BE2C (cell line): Measurements from ENCODE around the gene OR1D5.
A peak's percentile ranks its signal among the peaks of the same experiment; 100 is the strongest.

ENCODE experiments used
- DNase-seq: peaks from one replicate; pipeline ENCODE4 v3.0.0-alpha.2; 2020
- H3K27me3 ChIP-seq: fragments of 250-450 bp; sonication (Bioruptor Pico); 2 replicates; pipeline ENCODE4 v1.5.1; 2020; ENCODE audit warnings: mild to moderate bottlenecking
- H3K36me3 ChIP-seq: fragments of 250-450 bp; sonication (Bioruptor Pico); 2 replicates; pipeline ENCODE4 v1.5.1; 2020; ENCODE audit warnings: mild to moderate bottlenecking
- H3K4me1 ChIP-seq: fragments of 250-450 bp; sonication (Bioruptor Pico); 2 replicates; pipeline ENCODE4 v1.5.1; 2020
- H3K4me3 ChIP-seq: 2 replicates; pipeline ENCODE4 v1.5.1; 2011; ENCODE audit warnings: low read depth, low read length
- H3K9me3 ChIP-seq: fragments of 250-450 bp; sonication (Bioruptor Pico); 2 replicates; pipeline ENCODE4 v1.5.1; 2020
- TF ChIP-seq, protein P1 (sequence below): IDR thresholded peaks from 2 replicates; pipeline ENCODE4 v1.5.1; 2012; ENCODE audit warnings: mild to moderate bottlenecking, low read depth, low read length

The OR1D5 gene

DNA sequence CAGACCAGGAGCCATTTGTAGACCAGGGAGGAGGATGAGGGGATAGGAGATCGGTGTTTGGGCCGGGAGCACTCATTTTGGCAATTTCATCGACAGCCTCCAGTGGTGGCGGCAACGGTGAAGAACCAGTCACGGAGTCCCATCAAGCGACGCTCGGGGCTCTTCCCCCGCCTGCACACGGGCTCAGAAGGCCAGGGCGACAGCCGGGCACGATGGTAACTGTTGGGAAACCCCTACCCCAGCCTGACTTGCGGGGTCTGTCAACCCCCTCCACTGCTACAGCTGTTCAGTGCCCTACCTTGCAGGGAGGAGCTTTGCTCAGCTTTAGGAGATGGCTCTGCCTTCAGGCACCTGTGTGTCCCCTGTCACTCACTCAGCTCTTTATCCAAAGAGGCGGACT, 43.0 kb downstream of the OR1D5 start:
- Histone ChIP-seq H3K27me3 (no peaks in the 10 kb centered on the region), H3K36me3 (peaks cover 44% of the 10 kb centered on the region), H3K9me3 (no peaks in the 10 kb centered on the region), H3K4me3 (no peak overlapping the region), H3K4me1 (no peaks in the 10 kb centered on the region)
- DNase-seq, result no peak
- TF ChIP-seq, protein P1, sequence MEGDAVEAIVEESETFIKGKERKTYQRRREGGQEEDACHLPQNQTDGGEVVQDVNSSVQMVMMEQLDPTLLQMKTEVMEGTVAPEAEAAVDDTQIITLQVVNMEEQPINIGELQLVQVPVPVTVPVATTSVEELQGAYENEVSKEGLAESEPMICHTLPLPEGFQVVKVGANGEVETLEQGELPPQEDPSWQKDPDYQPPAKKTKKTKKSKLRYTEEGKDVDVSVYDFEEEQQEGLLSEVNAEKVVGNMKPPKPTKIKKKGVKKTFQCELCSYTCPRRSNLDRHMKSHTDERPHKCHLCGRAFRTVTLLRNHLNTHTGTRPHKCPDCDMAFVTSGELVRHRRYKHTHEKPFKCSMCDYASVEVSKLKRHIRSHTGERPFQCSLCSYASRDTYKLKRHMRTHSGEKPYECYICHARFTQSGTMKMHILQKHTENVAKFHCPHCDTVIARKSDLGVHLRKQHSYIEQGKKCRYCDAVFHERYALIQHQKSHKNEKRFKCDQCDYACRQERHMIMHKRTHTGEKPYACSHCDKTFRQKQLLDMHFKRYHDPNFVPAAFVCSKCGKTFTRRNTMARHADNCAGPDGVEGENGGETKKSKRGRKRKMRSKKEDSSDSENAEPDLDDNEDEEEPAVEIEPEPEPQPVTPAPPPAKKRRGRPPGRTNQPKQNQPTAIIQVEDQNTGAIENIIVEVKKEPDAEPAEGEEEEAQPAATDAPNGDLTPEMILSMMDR, result no peak

DNA sequence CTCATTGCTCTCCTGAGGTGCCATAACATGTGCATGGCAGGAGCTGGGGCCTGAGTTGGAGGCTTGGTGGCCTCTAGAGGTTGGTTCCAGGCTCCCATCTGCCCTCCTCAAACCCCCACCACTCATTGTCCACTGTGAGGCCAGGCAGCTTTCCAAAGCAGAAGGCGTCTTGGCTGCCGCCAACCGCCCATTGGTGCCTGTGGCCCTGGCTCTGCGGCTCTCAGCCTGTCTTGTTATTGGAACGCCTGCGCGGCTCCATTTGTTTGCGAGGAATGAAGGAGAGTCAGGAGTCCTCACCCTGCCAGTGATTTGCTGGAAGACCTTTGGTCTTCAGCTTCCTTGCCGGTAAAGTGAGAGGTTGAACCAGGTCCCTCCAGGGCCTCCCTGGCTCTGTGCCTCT, 43.6 kb downstream of the OR1D5 start:
- no peak overlapping the region for H3K4me3 ChIP-seq
- TF ChIP-seq, protein P1, result no peak
- no peaks in the 10 kb centered on the region for H3K9me3 ChIP-seq
- H3K36me3 ChIP-seq, result peaks cover 44% of the 10 kb centered on the region
- H3K27me3 ChIP-seq, result no peaks in the 10 kb centered on the region
- no peaks in the 10 kb centered on the region for H3K4me1 ChIP-seq
- DNase-seq, result no peak

DNA sequence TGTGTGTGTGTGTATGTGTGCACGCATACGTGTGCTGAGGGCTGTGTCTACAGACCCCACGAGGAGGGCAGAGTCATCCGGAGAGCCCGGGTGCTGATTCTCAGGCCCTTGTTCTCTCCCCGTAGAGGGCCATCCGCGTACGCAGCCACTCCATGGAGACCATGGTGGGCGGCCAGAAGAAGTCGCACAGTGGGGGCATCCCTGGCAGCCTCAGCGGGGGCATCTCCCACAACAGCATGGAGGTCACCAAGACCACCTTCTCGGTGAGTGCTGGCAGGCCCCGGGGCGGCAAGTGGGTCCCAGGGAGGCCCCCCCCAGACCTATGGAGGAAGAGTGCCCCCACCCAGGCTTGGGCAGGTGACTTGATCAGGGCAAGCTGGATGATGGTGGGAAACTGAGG, 45.5 kb downstream of the OR1D5 start:
- Histone ChIP-seq H3K27me3 (no peaks in the 10 kb centered on the region), H3K9me3 (no peaks in the 10 kb centered on the region), H3K4me1 (no peaks in the 10 kb centered on the region), H3K36me3 (peaks cover 38% of the 10 kb centered on the region), H3K4me3 (no peak overlapping the region)
- no peak for DNase-seq
- TF ChIP-seq, protein P1, result no peak

DNA sequence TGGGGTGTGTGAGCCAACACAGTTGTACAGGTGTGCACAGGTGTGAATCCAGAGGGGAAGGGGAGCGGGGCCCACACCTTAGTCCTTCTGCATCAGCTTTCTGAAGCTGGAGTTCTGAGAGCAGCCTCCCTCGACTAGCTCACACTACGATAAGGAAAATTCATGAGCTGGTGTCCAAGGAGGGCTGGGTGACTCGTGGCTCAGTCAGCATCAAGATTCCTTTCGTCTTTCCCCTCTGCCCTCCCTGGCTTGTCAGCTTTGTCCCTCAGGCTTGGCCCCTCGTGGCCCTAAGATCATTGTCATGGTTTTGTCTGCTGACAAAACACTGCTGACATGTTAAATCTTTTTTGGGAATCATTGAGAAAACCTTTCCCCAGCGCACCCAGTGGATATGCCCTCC, 47.5 kb downstream of the OR1D5 start:
- Histone ChIP-seq H3K27me3 (no peaks in the 10 kb centered on the region), H3K36me3 (peaks cover 30% of the 10 kb centered on the region), H3K4me1 (no peaks in the 10 kb centered on the region), H3K4me3 (no peak overlapping the region), H3K9me3 (no peaks in the 10 kb centered on the region)
- DNase-seq, result no peak
- TF ChIP-seq, protein P1, result no peak

DNA sequence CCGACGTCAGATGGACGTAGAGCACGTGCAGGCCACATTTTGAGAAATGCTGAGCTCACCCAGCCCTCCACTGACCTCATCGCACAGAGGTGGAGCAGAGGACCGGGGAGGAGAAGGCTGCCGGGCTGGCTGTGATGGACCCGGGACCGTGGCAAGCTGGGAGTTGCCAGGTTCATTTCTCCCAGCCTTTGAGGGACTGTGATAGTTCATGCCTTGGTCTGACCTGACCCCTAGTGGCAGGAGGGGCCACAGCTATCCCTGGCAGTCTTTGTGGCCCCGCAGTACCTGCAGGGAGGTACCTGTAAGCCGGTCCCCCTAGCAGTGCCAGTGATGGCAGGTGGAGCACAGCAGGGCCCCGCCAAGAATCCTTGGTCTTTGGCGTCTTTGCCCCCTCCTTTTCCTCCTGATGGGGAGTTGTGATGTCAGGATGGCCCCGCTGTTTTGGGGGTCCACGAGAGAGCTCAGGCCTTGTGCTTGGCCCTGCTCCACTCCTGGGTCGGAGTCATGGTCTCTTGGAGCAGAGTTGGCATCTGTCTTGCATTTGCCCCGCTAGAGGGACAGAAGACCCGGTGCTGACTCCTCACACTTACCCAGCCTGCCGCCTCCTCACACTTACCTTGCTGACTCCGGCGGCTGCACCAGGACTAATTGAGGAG, 50.4 kb downstream of the OR1D5 start:
- TF ChIP-seq, protein P1, result peak; percentile 66
- Histone ChIP-seq H3K27me3 (no peaks in the 10 kb centered on the region), H3K36me3 (peaks cover 16% of the 10 kb centered on the region), H3K4me1 (no peaks in the 10 kb centered on the region), H3K4me3 (no peak overlapping the region), H3K9me3 (no peaks in the 10 kb centered on the region)
- DNase-seq, result peak; percentile 58
